Measurements from ENCODE around the gene PLCG1. TPM values are rescaled to one million over a fixed set of nuclear protein-coding genes. Genes with fewer than 3 reads are reported as not detected.

The PLCG1 gene
- total RNA-seq, 1 experiment from 2014 or later: 33.2 TPM

DNA sequence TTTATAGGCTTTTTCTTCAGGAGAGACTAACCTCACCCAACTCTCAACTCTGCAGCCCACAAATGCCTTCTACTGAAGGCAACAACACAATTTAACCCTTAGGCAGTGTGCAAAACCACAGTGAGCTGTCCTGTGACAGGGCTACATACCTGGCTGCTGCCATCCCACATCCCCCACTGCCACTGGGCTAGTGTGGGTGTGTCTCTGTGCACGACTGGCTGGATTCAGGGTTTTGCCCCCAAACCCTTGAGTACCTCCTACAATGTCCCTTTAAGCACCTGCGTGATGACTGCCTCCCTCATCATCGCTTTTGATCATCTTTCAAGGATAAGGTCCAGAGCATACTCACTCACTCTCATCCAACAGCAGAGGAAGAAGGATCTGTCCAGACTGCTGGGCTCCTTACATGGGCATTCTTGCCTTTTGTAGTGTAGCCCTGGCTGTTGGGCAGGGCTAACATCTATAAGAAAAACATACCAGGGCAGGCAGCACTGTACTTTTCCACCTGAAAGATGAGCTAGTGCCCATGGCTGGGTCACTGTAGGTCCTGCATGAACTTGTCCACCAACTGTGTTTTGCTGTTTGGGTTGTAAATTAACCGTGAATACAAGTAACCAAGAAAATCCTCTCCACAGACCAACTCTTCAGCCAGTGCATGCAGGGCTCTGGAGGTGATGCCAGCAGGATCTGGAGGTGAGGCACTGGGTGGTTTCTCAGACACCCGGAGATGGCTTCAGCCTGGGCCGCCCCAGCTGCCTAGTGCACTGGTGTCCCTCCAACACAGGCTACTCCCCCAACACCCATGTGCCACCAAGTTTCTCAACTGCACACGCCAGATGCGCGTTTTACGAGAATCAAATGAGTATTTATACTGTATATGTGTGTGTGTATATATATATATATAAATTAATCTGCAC is 45.2 kb downstream of the PLCG1 start:
- H3K4me1 Mint-ChIP-seq (ENCODE audit: insufficient read depth, unreplicated experiment): peaks cover 18% of the 10 kb centered on the region
- peaks cover 5% of the 10 kb centered on the region for H3K36me3 Mint-ChIP-seq (ENCODE audit: insufficient read depth, unreplicated experiment)
- no peak for DNase-seq (ENCODE audit: unreplicated experiment)
- TF ChIP-seq, protein P1, sequence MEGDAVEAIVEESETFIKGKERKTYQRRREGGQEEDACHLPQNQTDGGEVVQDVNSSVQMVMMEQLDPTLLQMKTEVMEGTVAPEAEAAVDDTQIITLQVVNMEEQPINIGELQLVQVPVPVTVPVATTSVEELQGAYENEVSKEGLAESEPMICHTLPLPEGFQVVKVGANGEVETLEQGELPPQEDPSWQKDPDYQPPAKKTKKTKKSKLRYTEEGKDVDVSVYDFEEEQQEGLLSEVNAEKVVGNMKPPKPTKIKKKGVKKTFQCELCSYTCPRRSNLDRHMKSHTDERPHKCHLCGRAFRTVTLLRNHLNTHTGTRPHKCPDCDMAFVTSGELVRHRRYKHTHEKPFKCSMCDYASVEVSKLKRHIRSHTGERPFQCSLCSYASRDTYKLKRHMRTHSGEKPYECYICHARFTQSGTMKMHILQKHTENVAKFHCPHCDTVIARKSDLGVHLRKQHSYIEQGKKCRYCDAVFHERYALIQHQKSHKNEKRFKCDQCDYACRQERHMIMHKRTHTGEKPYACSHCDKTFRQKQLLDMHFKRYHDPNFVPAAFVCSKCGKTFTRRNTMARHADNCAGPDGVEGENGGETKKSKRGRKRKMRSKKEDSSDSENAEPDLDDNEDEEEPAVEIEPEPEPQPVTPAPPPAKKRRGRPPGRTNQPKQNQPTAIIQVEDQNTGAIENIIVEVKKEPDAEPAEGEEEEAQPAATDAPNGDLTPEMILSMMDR (IDR thresholded peaks at IDR 0.05; ENCODE audit: unreplicated experiment): no peak
- H3K4me3 Mint-ChIP-seq (ENCODE audit: unreplicated experiment): no peak overlapping the region
- peaks cover under 1% of the 10 kb centered on the region for H3K9me3 Mint-ChIP-seq (ENCODE audit: unreplicated experiment)
- intact Hi-C loops (cut with micrococcal nuclease): no loop called here
- H3K27me3 Mint-ChIP-seq (ENCODE audit: insufficient read depth, unreplicated experiment): no peaks in the 10 kb centered on the region
- ChIA-PET CTCF (interaction anchor here (1.5 to 3.8 kb wide), 6 partner anchors 10 to 158 kb away, joined by 5 to 21 read pairs (median 8); partner anchors contain the start of gene LPIN3), POLR2A (interaction anchor here (0.9 to 1.1 kb wide), 3 partner anchors 10 to 157 kb away, joined by 3 to 4 read pairs (median 3); no protein-coding TSS in a partner anchor)
- BruUV-seq (replicated peaks): no TSS peak
- no peak overlapping the region for H3K27ac Mint-ChIP-seq (ENCODE audit: low read depth, unreplicated experiment)

DNA sequence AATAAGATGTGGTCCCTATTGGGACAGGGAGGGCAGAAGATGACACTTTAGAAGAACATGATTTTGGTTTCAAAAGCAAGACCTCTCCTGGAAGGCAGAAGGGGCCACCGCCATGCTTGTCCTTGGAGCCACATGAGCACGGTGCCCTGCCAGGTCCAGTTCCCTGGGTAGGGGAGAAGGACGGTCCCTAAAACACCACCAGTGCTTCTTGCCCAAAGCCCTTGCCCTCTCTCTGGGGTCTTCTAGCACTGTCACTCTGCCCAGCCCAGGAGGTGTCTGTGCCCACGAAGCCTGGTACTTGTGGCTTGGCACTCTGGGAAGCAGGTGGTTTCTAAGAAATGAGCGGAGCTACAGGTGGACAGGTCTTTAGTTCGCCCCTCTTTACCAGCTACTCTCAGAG is 46.0 kb downstream of the PLCG1 start:
- H3K27ac Mint-ChIP-seq (ENCODE audit: low read depth, unreplicated experiment): no peak overlapping the region
- ChIA-PET POLR2A (interaction anchor here (0.6 kb wide), 1 partner anchor 288 kb away, joined by 3 read pairs; no protein-coding TSS in a partner anchor), CTCF (interaction anchor here (3.8 kb wide), 1 partner anchor 10 kb away, joined by 21 read pairs; no protein-coding TSS in a partner anchor)
- peaks cover 11% of the 10 kb centered on the region for H3K4me1 Mint-ChIP-seq (ENCODE audit: insufficient read depth, unreplicated experiment)
- H3K27me3 Mint-ChIP-seq (ENCODE audit: insufficient read depth, unreplicated experiment): no peaks in the 10 kb centered on the region
- DNase-seq (ENCODE audit: unreplicated experiment): no peak
- no TSS peak for BruUV-seq (replicated peaks)
- no peak overlapping the region for H3K4me3 Mint-ChIP-seq (ENCODE audit: unreplicated experiment)
- peaks cover 5% of the 10 kb centered on the region for H3K36me3 Mint-ChIP-seq (ENCODE audit: insufficient read depth, unreplicated experiment)
- intact Hi-C loops (cut with micrococcal nuclease): no loop called here
- TF ChIP-seq, protein P1 (IDR thresholded peaks at IDR 0.05; ENCODE audit: unreplicated experiment): no peak
- H3K9me3 Mint-ChIP-seq (ENCODE audit: unreplicated experiment): peaks cover 9% of the 10 kb centered on the region

DNA sequence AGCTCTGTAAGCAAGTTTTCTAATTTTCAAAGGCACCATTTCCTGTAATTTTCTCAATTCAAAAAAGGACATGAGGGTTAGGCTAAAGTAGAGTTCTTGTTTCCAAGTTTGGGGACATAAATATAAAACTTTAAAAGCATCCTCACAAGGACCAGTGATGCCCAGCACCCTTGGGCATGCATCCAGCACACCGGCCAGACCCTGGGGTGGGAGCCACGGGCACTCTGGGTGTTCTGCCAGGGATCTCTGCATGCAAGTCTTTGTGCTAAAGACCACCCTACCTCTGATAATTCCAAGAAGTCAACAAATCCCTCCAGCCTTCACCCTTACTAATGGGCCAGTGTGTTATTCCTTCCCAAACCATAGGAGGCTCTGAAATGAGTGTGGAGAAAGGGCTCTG is 46.5 kb downstream of the PLCG1 start:
- H3K27ac Mint-ChIP-seq (ENCODE audit: low read depth, unreplicated experiment): no peak overlapping the region
- DNase-seq (ENCODE audit: unreplicated experiment): no peak
- H3K4me3 Mint-ChIP-seq (ENCODE audit: unreplicated experiment): no peak overlapping the region
- H3K4me1 Mint-ChIP-seq (ENCODE audit: insufficient read depth, unreplicated experiment): peaks cover 11% of the 10 kb centered on the region
- CTCF ChIA-PET: interaction anchor here (0.6 to 3.8 kb wide), 2 partner anchors 11 to 187 kb away, joined by 5 to 21 read pairs; no protein-coding TSS in a partner anchor
- peaks cover 13% of the 10 kb centered on the region for H3K9me3 Mint-ChIP-seq (ENCODE audit: unreplicated experiment)
- no TSS peak for BruUV-seq (replicated peaks)
- intact Hi-C loops (cut with micrococcal nuclease): no loop called here
- peaks cover 5% of the 10 kb centered on the region for H3K36me3 Mint-ChIP-seq (ENCODE audit: insufficient read depth, unreplicated experiment)
- TF ChIP-seq, protein P1 (IDR thresholded peaks at IDR 0.05; ENCODE audit: unreplicated experiment): no peak
- POLR2A ChIA-PET: interaction anchor here (0.6 kb wide), 1 partner anchor 287 kb away, joined by 3 read pairs; no protein-coding TSS in a partner anchor
- H3K27me3 Mint-ChIP-seq (ENCODE audit: insufficient read depth, unreplicated experiment): no peaks in the 10 kb centered on the region
